HFFc6 (cell line): Measurements from ENCODE around the gene SH2D4B. TPM values are rescaled to one million over a fixed set of nuclear protein-coding genes. Genes with fewer than 3 reads are reported as not detected.
A peak's percentile ranks its signal among the peaks of the same experiment; 100 is the strongest.

Experiments used
- DNase-seq: peaks from one replicate; pipeline ENCODE4 v3.0.0-alpha.2; 2018
- H3K27ac Mint-ChIP-seq: 2 replicates; pipeline ENCODE4 v1.8.0; 2020; ENCODE audit warnings: mild to moderate bottlenecking, mixed read lengths
- H3K27me3 Mint-ChIP-seq: 2 replicates; pipeline ENCODE4 v1.8.0; 2021; ENCODE audit warnings: mild to moderate bottlenecking, moderate library complexity, mixed read lengths; ENCODE audit not compliant: insufficient read depth
- H3K36me3 Mint-ChIP-seq: 2 replicates; pipeline ENCODE4 v1.8.0; 2021; ENCODE audit warnings: low read depth, mixed read lengths
- H3K4me1 Mint-ChIP-seq: 2 replicates; pipeline ENCODE4 v1.8.0; 2020; ENCODE audit warnings: low read depth, mixed read lengths
- H3K4me3 Mint-ChIP-seq: 2 replicates; pipeline ENCODE4 v1.8.0; 2020; ENCODE audit warnings: mild to moderate bottlenecking, moderate library complexity, mixed read lengths
- H3K9me3 Mint-ChIP-seq: 2 replicates; pipeline ENCODE4 v1.8.0; 2020; ENCODE audit warnings: mild to moderate bottlenecking, mixed read lengths
- total RNA-seq, 6 experiments: library from RNA; stranded (reverse); fragmentation: NEBNext Ultra II Directional; extraction: Animal tissue kit (Norgen Biotek cat#: 25700); gene quantifications; 2 replicates in 1 of 6; 3 replicates in 5 of 6; pipeline ENCODE4 v1.2.3, GENCODE V29; 2021
- TF ChIP-seq, protein P1 (sequence below): fragments of 200-600 bp; sonication (generic); IDR thresholded peaks from 2 replicates; pipeline ENCODE4 v1.5.0; 2021; ENCODE audit warnings: antibody characterized with exemption, mild to moderate bottlenecking

Gene SH2D4B
- total RNA-seq, 6 experiments from 2014 or later = not detected

DNA sequence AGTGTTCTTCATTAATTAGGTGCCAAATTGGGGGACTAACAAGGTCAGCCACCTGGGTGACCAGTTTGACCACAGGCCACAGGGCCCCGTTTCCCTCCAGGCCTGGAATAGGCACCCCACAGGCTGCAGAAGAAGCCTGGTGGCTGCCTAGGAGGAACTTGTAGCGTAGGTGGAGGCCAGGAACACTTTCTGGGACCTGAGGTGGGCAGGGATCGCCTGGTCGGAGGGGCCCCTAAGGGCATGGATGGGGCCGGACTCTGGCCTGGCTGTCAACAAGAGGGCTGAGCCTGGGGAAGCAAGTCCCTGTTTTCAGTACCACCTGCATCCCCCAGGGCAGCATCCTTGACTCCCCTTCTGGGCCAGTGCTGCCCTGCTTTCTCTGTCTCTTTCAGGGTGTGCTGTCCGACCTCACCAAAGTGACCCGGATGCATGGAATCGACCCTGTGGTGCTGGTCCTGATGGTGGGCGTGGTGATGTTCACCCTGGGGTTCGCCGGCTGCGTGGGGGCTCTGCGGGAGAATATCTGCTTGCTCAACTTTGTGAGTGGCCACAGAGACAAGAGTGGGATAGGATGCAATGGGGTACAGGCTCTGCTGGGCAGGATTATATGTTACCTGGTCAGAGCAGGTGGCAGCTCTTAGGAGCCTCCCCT is 30.7 kb upstream of the SH2D4B start:
- peaks cover 98% of the 10 kb centered on the region for H3K4me1 Mint-ChIP-seq

DNA sequence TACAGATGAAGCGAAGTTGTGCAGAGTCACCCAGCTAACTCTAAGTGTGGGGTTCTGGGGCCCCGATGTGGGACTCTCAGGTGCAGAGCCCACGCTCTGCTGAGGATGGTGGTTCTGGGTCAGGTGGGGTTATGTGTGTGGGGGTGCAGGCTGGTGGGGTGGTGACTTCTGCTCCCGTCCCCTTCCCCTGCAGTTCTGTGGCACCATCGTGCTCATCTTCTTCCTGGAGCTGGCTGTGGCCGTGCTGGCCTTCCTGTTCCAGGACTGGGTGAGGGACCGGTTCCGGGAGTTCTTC is 28.6 kb upstream of the SH2D4B start:
- H3K4me1 Mint-ChIP-seq = peaks cover 78% of the 10 kb centered on the region
- TF ChIP-seq, protein P1, sequence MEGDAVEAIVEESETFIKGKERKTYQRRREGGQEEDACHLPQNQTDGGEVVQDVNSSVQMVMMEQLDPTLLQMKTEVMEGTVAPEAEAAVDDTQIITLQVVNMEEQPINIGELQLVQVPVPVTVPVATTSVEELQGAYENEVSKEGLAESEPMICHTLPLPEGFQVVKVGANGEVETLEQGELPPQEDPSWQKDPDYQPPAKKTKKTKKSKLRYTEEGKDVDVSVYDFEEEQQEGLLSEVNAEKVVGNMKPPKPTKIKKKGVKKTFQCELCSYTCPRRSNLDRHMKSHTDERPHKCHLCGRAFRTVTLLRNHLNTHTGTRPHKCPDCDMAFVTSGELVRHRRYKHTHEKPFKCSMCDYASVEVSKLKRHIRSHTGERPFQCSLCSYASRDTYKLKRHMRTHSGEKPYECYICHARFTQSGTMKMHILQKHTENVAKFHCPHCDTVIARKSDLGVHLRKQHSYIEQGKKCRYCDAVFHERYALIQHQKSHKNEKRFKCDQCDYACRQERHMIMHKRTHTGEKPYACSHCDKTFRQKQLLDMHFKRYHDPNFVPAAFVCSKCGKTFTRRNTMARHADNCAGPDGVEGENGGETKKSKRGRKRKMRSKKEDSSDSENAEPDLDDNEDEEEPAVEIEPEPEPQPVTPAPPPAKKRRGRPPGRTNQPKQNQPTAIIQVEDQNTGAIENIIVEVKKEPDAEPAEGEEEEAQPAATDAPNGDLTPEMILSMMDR = no peak
- DNase-seq = no peak
- H3K9me3 Mint-ChIP-seq = no peaks in the 10 kb centered on the region
- peaks cover 36% of the 10 kb centered on the region for H3K36me3 Mint-ChIP-seq
- no peaks in the 10 kb centered on the region for H3K27me3 Mint-ChIP-seq
- peak overlapping the region; percentile 44 for H3K4me3 Mint-ChIP-seq
- peak overlapping the region; percentile 90 for H3K27ac Mint-ChIP-seq

More for the DNA sequence above, 30.7 kb upstream of the SH2D4B start:
- TF ChIP-seq, protein P1 = no peak; the same call in 1 of the 2 replicates
- Mint-ChIP-seq H3K36me3 (peaks cover 36% of the 10 kb centered on the region), H3K4me3 (peak overlapping the region; percentile 50), H3K27me3 (no peaks in the 10 kb centered on the region; the same call in 1 of the 2 replicates), H3K27ac (peak overlapping the region; percentile 92), H3K9me3 (no peaks in the 10 kb centered on the region)
- DNase-seq = no peak

DNA sequence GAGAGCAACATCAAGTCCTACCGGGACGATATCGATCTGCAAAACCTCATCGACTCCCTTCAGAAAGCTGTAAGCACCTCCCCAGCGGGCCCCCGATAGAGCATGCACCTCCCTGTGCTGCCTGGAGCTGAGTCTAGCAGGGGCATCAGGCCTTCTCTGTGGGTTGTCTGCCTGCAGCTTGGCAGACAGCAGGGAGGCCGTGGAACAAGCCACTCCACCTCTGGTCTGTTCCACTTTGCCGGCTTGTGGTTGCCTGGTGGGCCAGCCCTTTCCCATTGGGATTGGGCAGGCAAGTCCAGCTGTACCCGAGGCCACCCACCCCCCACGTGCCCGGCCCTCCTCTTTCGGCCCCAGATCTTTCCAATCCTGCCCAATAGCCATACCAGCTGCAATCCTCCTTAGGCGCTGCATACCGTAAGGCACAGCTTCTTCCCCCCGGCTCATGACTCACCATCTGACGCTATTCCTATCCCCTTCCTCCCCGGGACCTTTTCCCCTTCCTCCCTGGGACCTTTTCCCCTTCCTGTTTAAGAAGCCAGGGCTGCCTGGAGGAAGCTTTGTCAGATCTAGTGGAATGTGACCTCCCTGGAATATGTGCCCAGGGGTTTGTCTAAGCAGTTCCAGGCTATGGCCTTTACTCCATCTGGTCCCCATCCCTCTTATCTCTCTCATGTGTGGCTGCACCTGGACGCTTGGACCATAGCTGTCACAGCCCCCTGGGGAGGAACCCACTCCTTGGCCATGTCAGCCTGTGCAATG is 28.1 kb upstream of the SH2D4B start:
- Mint-ChIP-seq H3K36me3 (peaks cover 38% of the 10 kb centered on the region), H3K27ac (peak overlapping the region; percentile 90), H3K4me3 (peak overlapping the region; percentile 44), H3K9me3 (no peaks in the 10 kb centered on the region), H3K27me3 (no peaks in the 10 kb centered on the region), H3K4me1 (peaks cover 72% of the 10 kb centered on the region)
- TF ChIP-seq, protein P1 = no peak
- DNase-seq = peak; percentile 75

DNA sequence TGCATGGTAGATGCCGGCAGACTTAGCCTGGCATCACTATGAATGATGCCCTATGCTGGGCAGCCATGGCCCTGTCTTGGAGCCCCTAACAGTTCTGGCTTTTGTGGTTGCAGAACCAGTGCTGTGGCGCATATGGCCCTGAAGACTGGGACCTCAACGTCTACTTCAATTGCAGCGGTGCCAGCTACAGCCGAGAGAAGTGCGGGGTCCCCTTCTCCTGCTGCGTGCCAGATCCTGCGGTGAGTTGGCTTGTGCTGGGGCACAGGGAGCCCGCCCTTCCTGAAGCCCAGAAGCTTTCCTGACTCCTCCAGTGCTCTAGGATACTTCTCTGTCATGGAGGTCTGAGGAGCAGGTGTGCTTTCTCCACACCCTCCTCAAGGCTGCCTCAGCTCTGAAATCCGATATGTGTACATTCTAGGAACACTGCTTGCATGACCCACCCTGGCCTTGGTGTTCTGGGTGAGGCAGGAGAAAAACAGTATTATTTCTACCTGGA is 25.6 kb upstream of the SH2D4B start:
- no peaks in the 10 kb centered on the region for H3K27me3 Mint-ChIP-seq
- H3K4me1 Mint-ChIP-seq = peaks cover 51% of the 10 kb centered on the region
- peaks cover 36% of the 10 kb centered on the region for H3K36me3 Mint-ChIP-seq
- no peak overlapping the region for H3K4me3 Mint-ChIP-seq
- H3K9me3 Mint-ChIP-seq = no peaks in the 10 kb centered on the region
- TF ChIP-seq, protein P1 = no peak
- H3K27ac Mint-ChIP-seq = peak overlapping the region; percentile 61
- no peak for DNase-seq

DNA sequence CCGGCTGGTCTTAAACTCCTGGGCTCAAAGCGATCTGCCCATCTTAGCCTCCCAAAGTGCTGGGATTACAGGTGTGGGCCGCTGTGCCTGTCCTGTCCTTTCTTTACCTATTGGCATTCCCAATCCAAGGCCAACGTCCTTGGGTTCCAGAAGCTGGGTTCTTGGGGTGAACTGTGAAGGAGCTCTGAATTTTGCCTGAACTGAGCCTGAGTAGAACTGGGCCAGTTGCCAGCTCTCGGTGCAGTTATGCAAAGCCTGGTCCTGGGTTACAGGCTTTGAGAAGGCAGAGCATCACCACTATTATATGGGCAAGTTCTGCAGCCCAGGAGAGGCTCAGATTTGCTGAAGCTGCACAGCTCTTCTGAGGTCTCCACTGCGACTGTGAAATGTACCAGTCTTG is 24.6 kb upstream of the SH2D4B start:
- H3K4me1 Mint-ChIP-seq = peaks cover 44% of the 10 kb centered on the region
- no peaks in the 10 kb centered on the region; the same call in 1 of the 2 replicates for H3K27me3 Mint-ChIP-seq
- DNase-seq = no peak
- H3K9me3 Mint-ChIP-seq = no peaks in the 10 kb centered on the region
- TF ChIP-seq, protein P1 = no peak
- H3K36me3 Mint-ChIP-seq = peaks cover 36% of the 10 kb centered on the region
- no peak overlapping the region for H3K4me3 Mint-ChIP-seq
- H3K27ac Mint-ChIP-seq = no peak overlapping the region
